B cell (primary cell): ENCODE measurements around the gene BMAL1. TPM values are rescaled to one million over a fixed set of nuclear protein-coding genes. Genes with fewer than 3 reads are reported as not detected.

Experiments
- ATAC-seq: fragments of 200-7000 bp; cut with Tn5 transposase; one replicate; pipeline ENCODE4 v1.10.0; 2021; ENCODE audit warnings: low read depth, mild to moderate bottlenecking, moderate number of reproducible peaks, moderate library complexity
- CTCF ChIA-PET: fragments of 350-600 bp; sonication (Branson Sonifier 250); formaldehyde crosslinking; loops from one replicate; lab custom pipeline; 2021; ENCODE audit warnings: antibody characterized with exemption, inconsistent platforms; lab: Charles Lee
- POLR2A ChIA-PET: fragments of 350-600 bp; sonication (Branson Sonifier 250); formaldehyde crosslinking; loops from one replicate; lab custom pipeline; 2021; ENCODE audit warnings: antibody characterized with exemption; lab: Charles Lee
- DNase-seq: peaks from one replicate; pipeline ENCODE4 v3.0.0; 2013
- H2AFZ ChIP-seq: 2 replicates; pipeline ENCODE4 v1.6.1; 2012; ENCODE audit warnings: mild to moderate bottlenecking, low read depth, low read length; ENCODE audit not compliant: insufficient read depth, poor library complexity, severe bottlenecking
- H3K27ac ChIP-seq, 2 donors: 1 replicate in 1 of 2; 2 replicates in 1 of 2; pipeline ENCODE4 v1.5.1; 2012 to 2013; ENCODE audit warnings: low read length in 2 of 2, mild to moderate bottlenecking in 2 of 2, moderate library complexity in 1 of 2
- H3K27me3 ChIP-seq, 4 experiments: fragments of 200-600 bp in 1 of 4; sonication (generic) in 1 of 4; replicated peaks in 1 of 4; 1 replicate in 2 of 4; 2 replicates in 2 of 4; pipeline versions ENCODE4 v1.6.1 to v1.7.0; 2013 to 2016; ENCODE audit warnings: low read length in 3 of 4, mild to moderate bottlenecking in 2 of 4, mixed read lengths in 1 of 4, moderate library complexity in 1 of 4; ENCODE audit not compliant: insufficient read depth in 4 of 4, control insufficient read depth in 3 of 4; ENCODE audit errors: control extremely low read depth in 1 of 4
- H3K36me3 ChIP-seq, 2 experiments: replicated peaks in 1 of 2; 1 replicate in 1 of 2; 2 replicates in 1 of 2; pipeline versions ENCODE4 v1.6.1 to v1.7.1; 2013; ENCODE audit warnings: low read length in 1 of 2; ENCODE audit not compliant: insufficient read depth in 2 of 2, control insufficient read depth in 1 of 2; ENCODE audit errors: control extremely low read depth in 1 of 2, extremely low read depth in 1 of 2
- H3K4me1 ChIP-seq, 2 donors: fragments of 200-600 bp in 1 of 2; sonication (generic) in 1 of 2; 1 replicate in 1 of 2; 2 replicates in 1 of 2; pipeline versions ENCODE4 v1.5.1 to v1.6.1; 2013 to 2017; ENCODE audit warnings: low read length in 2 of 2; ENCODE audit not compliant: control insufficient read depth in 2 of 2, insufficient read depth in 2 of 2
- H3K4me2 ChIP-seq: replicated peaks from 2 replicates; pipeline ENCODE3; 2012; ENCODE audit warnings: mild to moderate bottlenecking, low read depth, low read length; ENCODE audit not compliant: poor library complexity, severe bottlenecking
- H3K4me3 ChIP-seq, 5 experiments: fragments of 200-600 bp in 1 of 5; sonication (generic) in 1 of 5; 1 replicate in 3 of 5; 2 replicates in 2 of 5; pipeline versions ENCODE4 v1.5.1 to v1.7.0; 2011 to 2016; ENCODE audit warnings: low read length in 4 of 5, mild to moderate bottlenecking in 4 of 5, low read depth in 2 of 5, control low read depth in 1 of 5, moderate library complexity in 1 of 5; ENCODE audit not compliant: insufficient read depth in 1 of 5; ENCODE audit errors: control extremely low read depth in 1 of 5, extremely low read depth in 1 of 5
- H3K79me2 ChIP-seq: fragments of 200-600 bp; sonication (generic); one replicate; pipeline ENCODE4 v1.6.0; 2016; ENCODE audit warnings: low read length; ENCODE audit not compliant: control insufficient read depth, insufficient read depth
- H3K9ac ChIP-seq: fragments of 200-600 bp; sonication (generic); 2 replicates; pipeline ENCODE4 v1.6.1; 2017; ENCODE audit warnings: mild to moderate bottlenecking, low read length, moderate library complexity
- H3K9me3 ChIP-seq, 3 donors: one replicate each; pipeline versions ENCODE4 v1.6.1 to v1.7.1; 2013; ENCODE audit warnings: low read length in 2 of 3; ENCODE audit not compliant: control insufficient read depth in 2 of 3, insufficient read depth in 1 of 3; ENCODE audit errors: control extremely low read depth in 1 of 3
- H4K20me1 ChIP-seq: 2 replicates; pipeline ENCODE4 v1.6.0; 2012; ENCODE audit warnings: mild to moderate bottlenecking, low read length; ENCODE audit not compliant: insufficient read depth, control insufficient read depth, poor library complexity, severe bottlenecking
- H3K27ac Mint-ChIP-seq: one replicate; pipeline ENCODE4 v1.8.0; 2021; ENCODE audit warnings: mixed read lengths
- H3K27me3 Mint-ChIP-seq: one replicate; pipeline ENCODE4 v1.8.0; 2021; ENCODE audit warnings: mixed read lengths
- H3K4me1 Mint-ChIP-seq: one replicate; pipeline ENCODE4 v1.8.0; 2021; ENCODE audit warnings: mixed read lengths
- H3K4me3 Mint-ChIP-seq: one replicate; pipeline ENCODE4 v1.8.0; 2021; ENCODE audit warnings: mixed read lengths
- H3K9me3 Mint-ChIP-seq: one replicate; pipeline ENCODE4 v1.8.0; 2022; ENCODE audit warnings: mixed read lengths; ENCODE audit not compliant: insufficient read depth
- CTCF ChIP-seq: fragments of 200-600 bp; IDR thresholded peaks from one replicate; pipeline ENCODE4 v1.8.0; 2022; ENCODE audit warnings: antibody characterized with exemption, mild to moderate bottlenecking
- EZH2 ChIP-seq: IDR thresholded peaks from 2 replicates; pipeline ENCODE4 v1.6.1; 2012; ENCODE audit warnings: borderline replicate concordance, low read depth, mild to moderate bottlenecking, moderate library complexity, low read length; ENCODE audit not compliant: insufficient read depth, poor library complexity, severe bottlenecking
- WGBS: methylation state at CpG from one replicate; pipeline ENCODE4 v1.1.5; 2013; ENCODE audit warnings: missing lambda C conversion rate; ENCODE audit not compliant: insufficient coverage; 5-methylcytosine and 5-hydroxymethylcytosine counted together
- intact Hi-C: fragments of 100-400 bp; cut with micrococcal nuclease; formaldehyde crosslinking; loops from one replicate; pipeline ENCODE4 v1.10.0; 2022
- polyA plus RNA-seq: library from polyadenylated mRNA; depleted of rRNA; stranded (reverse); fragments of >200 nt; gene quantifications from 2 replicates; pipeline ENCODE4 v1.2.3, GENCODE V29; 2012
- total RNA-seq, 2 donors: library from RNA; stranded (reverse); fragments of 120-200 nt in 1 of 2; gene quantifications; 1 replicate in 1 of 2; 2 replicates in 1 of 2; pipeline versions ENCODE4 v1.2.3 to v1.2.4, GENCODE V29; 2013 to 2022

Gene BMAL1
- total and polyA plus RNA-seq, 2 donors (not counting 1 experiment from before 2014, with no cell fraction given): 8.6 to 39.1 TPM

GRCh38 chr11:13314676-13315394 lies 37.2 kb downstream of the BMAL1 start:
- no peaks in the 10 kb centered on the region for H3K9me3 ChIP-seq
- no peak overlapping the region for H3K27ac ChIP-seq
- H2AFZ ChIP-seq: no peak overlapping the region
- Mint-ChIP-seq H3K27me3 (no peaks in the 10 kb centered on the region), H3K27ac (no peak overlapping the region), H3K4me3 (no peak overlapping the region), H3K9me3 (no peaks in the 10 kb centered on the region), H3K4me1 (peaks cover 37% of the 10 kb centered on the region)
- peaks cover 4% of the 10 kb centered on the region for H4K20me1 ChIP-seq
- CTCF ChIA-PET: interaction anchor here (1.0 to 2.1 kb wide), 3 partner anchors 19 to 30 kb away, joined by 3 to 8 read pairs (median 4); no protein-coding TSS in a partner anchor
- POLR2A ChIA-PET: no interaction called here
- peaks cover 7 to 11% of the 10 kb centered on the region in 2 donors for H3K4me1 ChIP-seq
- H3K36me3 ChIP-seq: peaks cover 0 to 6% of the 10 kb centered on the region in 2 experiments
- H3K4me2 ChIP-seq: no peak overlapping the region
- TF ChIP-seq EZH2 (no peak), CTCF (no peak)
- no peak overlapping the region for H3K9ac ChIP-seq
- H3K79me2 ChIP-seq: peaks cover 27% of the 10 kb centered on the region
- H3K4me3 ChIP-seq: no peak overlapping the region
- no peak for DNase-seq
- no peak for ATAC-seq
- intact Hi-C loops: no loop called here
- H3K27me3 ChIP-seq: no peaks in the 10 kb centered on the region
- WGBS: 71% methylated on average over 1 of the region's 2 CpGs
